Non-pigmented ciliary epithelial cell (primary cell): ENCODE data around the gene IRGQ.
A peak's percentile ranks its signal among the peaks of the same experiment; 100 is the strongest.
"Not testable (repeated sequence)": the region's sequence is repeated elsewhere in the genome, so short reads cannot be mapped to it uniquely, and the experiment has no call there.

Source experiments
- DNase-seq: peaks from one replicate; pipeline ENCODE4 v3.0.0-alpha.2; 2010; ENCODE audit warnings: low read depth

Gene IRGQ

GRCh38 chr19:43570174-43570791, 25.7 kb downstream of the IRGQ start:
- no peak for DNase-seq

GRCh38 chr19:43569657-43570056, 26.3 kb downstream of the IRGQ start:
- DNase-seq, result no peak

- DNase-seq, result no peak
These were observed 31.1 kb downstream of the IRGQ start for GRCh38 chr19:43564800-43565199.

- DNase-seq, result no peak
These were observed 32.0 kb downstream of the IRGQ start for GRCh38 chr19:43563816-43564457.

- DNase-seq, result peak; percentile 53
These were observed 33.2 kb downstream of the IRGQ start for GRCh38 chr19:43562698-43563241.

GRCh38 chr19:43562226-43562697, 33.7 kb downstream of the IRGQ start:
- DNase-seq, result no peak

GRCh38 chr19:43561139-43561970, 34.6 kb downstream of the IRGQ start:
- DNase-seq, result no peak

GRCh38 chr19:43560687-43561086, 35.2 kb downstream of the IRGQ start:
- no peak for DNase-seq

GRCh38 chr19:43555185-43555770, 40.7 kb downstream of the IRGQ start:
- DNase-seq, result no peak

GRCh38 chr19:43554317-43554895, 41.5 kb downstream of the IRGQ start:
- no peak for DNase-seq

GRCh38 chr19:43553656-43554055, 42.3 kb downstream of the IRGQ start:
- DNase-seq, result no peak

- no peak for DNase-seq
These were observed 43.3 kb downstream of the IRGQ start for GRCh38 chr19:43552616-43553015.

GRCh38 chr19:43552198-43552450, 43.8 kb downstream of the IRGQ start:
- no peak for DNase-seq

GRCh38 chr19:43551399-43552197, 44.3 kb downstream of the IRGQ start:
- DNase-seq, result no peak

GRCh38 chr19:43548706-43549105, 47.2 kb downstream of the IRGQ start:
- DNase-seq, result no peak

GRCh38 chr19:43547926-43548325, 48.0 kb downstream of the IRGQ start:
- not testable (repeated sequence) for DNase-seq

- DNase-seq, result no peak
These were observed 49.4 kb downstream of the IRGQ start for GRCh38 chr19:43546581-43546980.

GRCh38 chr19:43545981-43546380, 50.0 kb downstream of the IRGQ start:
- no peak for DNase-seq

- no peak for DNase-seq
These were observed 50.7 kb downstream of the IRGQ start for GRCh38 chr19:43545276-43545675.

GRCh38 chr19:43544077-43544476, 51.9 kb downstream of the IRGQ start:
- no peak for DNase-seq

GRCh38 chr19:43541920-43542650, 53.8 kb downstream of the IRGQ start:
- DNase-seq, result no peak
